Stimulated activated CD4-positive, alpha-beta T cell treated with anti-CD3 and anti-CD28 coated beads, TNF-alpha, amount 100 ng/mL, for 48 hours (primary cell): Measurements from ENCODE around the gene TOP3B.
"Not testable (repeated sequence)": the region's sequence is repeated elsewhere in the genome, so short reads cannot be mapped to it uniquely, and the experiment has no call there.

Source experiments
- DNase-seq, 3 donors: peaks; one replicate each; pipeline ENCODE4 v3.0.0-alpha.2; 2020; ENCODE audit warnings: low read depth in 3 of 3

The TOP3B gene

DNA sequence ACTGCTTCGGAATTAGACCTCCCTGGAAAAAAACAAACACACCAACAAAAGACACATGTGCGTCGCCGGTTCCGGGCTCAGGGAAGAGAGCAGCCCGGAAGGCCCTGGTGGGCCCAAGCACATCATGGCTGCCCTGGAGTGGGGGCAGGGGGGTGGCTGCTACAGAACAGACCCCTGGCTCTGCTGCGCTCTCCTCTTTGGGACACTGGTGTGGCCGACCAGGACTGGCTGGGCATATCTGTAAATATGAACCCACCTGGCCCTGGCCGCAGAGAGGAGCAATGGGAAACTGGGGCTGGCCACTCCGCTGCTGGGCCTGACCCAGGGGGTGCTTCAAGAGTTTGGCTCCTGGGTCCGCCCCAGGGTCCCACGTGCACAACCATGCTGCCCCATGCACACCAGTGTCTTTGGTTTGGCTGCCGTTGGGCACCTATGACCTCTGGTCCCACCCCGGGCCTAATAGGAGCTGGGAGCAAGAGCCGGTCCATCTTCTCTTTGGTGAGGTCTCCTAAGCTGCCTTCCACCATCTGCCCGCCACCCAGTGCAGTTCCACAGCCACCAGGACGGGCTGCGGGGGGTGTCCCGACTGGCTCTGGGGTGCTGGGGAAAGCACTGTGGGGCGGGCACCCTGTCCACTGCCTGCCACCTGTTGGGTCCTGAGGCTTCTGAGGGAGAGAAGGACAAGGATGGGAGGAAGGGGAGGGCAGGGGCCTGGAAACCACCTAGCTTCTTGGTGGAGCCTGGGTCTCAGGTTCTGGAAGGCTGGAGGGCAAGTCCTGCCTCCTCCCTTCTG is 60.0 kb downstream of the TOP3B start:
- no peak for DNase-seq

DNA sequence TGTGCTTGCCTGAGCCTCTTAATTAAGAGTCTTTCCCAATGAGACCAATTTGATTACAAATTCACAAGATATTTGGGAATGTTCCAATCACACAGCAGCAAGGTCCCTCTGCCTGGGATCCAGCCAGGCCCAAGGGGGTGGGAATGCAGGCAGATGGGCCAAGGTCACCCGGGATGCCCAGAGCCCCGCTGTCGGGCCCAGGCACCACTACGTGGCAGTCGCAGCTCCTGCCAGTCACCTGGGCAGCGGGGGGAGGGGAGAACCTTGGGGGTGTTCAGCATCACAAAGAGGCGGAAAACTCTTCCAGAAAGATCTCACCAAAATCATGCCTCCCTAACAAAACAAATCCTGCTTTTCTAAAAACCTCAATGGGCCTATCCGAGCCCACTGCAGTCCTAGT is 60.9 kb downstream of the TOP3B start:
- DNase-seq: no peak

DNA sequence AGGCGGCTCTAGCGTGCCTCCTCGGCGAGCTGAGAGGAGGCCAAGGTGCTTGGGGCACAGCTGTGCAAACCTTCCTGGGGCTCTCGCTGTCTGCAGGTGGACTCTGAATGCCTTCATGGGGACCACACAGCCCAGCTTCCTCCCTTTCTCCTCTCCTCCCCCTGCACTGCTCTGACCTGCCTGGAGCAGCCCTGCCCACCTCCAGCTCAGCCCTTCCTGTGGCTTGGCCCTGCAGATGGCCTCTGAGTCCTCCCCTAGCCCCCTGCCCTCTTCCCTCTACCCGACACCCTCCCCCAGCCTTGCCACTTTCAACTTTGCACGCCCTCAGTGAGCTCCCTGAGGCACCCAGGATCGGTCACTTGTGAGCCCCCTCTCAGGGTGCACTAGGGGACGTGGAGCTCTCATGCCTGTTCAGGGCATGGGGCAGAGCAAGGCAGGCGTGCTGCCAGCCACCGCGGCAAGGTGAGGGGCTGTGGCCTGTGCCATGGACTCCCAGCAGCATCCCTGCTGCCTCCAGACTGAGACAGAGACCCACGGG is 61.3 kb downstream of the TOP3B start:
- no peak for DNase-seq

- DNase-seq: no peak
Observed at GRCh38 chr22:21920341-21921183, 62.0 kb downstream of the TOP3B start.

- DNase-seq: no peak
Observed at GRCh38 chr22:21919526-21920307, 62.9 kb downstream of the TOP3B start.

DNA sequence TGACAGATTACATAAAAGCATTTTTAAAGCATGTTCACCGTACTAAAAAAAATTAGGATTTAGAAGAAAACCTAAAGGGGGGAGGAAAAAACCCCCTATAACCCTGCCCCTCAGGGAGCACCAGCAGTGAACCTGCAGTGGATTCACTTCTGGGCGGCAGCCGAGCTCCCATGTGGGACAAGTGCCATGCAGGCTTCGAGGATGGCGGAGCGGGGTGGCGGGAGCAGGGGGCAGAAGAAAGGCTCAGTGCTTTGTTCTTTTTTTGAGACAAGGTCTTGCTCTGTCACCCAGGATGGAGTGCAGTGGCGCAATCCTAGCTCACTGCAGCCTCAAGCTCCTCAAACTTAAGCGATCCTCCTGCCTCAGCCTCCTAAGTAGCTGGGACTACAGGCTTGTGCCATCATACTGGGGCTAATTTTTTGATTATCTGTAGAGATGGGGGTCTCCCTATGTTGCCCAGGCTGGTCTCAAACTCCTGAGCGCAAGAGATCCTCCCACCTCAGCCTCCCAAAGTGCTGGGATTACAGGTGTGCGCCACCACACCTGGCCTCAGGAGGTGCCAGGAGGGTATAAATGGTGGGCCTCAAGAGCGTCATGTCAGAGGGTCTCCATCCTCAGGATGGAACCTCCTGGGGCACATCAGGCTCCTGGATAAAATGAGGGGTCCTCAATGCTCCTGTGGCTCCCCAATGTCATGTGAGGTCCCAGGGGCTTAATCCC is 64.0 kb downstream of the TOP3B start:
- DNase-seq: no peak

GRCh38 chr22:21917959-21918261 is 64.7 kb downstream of the TOP3B start:
- no peak for DNase-seq

DNA sequence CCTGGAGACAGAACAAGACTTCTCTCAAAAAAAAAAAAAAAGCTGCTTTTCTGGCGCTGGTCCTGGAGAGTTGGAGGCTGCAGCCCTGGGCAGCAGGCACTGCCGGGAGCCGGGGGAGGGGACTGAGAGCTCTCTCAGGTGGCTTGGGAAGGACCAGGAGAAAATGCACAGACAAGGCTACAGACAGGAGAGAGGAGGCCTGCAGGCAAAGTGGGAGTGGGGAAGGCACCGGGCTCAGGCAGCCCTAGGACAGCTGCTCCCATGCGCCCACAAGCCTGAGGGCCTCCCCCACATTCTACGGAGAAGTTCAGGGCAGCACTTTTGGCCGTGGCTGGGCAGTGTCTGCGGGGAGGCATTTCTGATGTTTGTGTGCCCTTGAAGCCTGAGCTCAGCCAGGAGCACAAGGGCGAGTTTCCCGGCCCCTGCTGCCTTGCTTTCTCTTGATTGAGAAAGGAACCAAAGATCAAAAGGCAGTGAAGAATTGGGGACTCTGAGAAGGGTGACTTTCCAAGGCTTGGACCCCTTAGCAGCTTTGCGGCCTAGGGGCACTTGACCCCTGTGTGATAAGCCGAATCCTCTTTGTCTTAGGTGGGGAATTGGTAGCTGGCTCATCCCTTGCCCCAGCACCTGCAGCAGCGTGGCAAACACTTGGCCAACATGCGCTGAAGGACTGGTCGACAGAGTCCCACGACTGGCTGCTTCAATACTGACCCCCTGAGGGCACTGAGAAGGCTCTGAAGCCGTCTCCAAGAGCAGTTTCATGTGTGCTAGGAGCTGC is 65.2 kb downstream of the TOP3B start:
- no peak for DNase-seq

GRCh38 chr22:21916309-21916918 is 66.2 kb downstream of the TOP3B start:
- no peak for DNase-seq

DNA sequence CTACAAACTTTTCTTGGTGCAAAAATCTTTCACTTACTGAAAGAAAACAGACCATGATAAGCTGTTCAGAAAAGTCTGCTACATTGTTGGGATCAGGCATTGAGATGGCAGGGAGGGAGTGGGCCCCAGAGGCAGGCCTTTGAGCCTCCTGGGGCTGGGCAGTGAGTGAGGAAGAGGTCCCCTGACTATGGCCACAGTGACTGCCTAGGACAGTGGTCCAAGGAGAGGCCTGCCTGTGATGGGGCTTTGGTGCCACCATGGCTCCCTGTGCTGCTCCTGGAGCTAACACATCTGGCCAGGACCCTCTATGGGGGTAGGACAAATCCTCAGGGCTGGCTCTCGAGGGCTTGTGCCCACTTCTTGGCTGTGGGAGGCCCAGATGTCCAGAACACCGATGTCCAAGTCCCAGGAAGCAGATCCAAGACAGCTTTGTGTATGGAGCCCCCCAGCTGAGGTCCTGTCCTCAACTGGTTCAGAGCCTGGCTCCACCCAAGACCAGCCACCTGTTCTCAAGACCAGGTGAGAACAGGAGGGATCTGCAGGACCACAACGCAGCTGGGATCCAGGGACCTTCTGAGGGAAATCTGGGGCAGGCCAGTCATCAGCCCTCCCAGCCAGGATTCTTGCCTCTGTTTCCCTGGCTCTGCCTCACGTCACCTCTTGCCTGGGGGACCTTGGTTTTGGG is 66.8 kb downstream of the TOP3B start:
- no peak for DNase-seq

- DNase-seq: not testable (repeated sequence)
Observed at GRCh38 chr22:21914033-21914642, 68.4 kb downstream of the TOP3B start.

- not testable (repeated sequence) for DNase-seq
Observed at GRCh38 chr22:21910367-21910766, 72.2 kb downstream of the TOP3B start.

GRCh38 chr22:21909871-21910270 is 72.7 kb downstream of the TOP3B start:
- no peak for DNase-seq

DNA sequence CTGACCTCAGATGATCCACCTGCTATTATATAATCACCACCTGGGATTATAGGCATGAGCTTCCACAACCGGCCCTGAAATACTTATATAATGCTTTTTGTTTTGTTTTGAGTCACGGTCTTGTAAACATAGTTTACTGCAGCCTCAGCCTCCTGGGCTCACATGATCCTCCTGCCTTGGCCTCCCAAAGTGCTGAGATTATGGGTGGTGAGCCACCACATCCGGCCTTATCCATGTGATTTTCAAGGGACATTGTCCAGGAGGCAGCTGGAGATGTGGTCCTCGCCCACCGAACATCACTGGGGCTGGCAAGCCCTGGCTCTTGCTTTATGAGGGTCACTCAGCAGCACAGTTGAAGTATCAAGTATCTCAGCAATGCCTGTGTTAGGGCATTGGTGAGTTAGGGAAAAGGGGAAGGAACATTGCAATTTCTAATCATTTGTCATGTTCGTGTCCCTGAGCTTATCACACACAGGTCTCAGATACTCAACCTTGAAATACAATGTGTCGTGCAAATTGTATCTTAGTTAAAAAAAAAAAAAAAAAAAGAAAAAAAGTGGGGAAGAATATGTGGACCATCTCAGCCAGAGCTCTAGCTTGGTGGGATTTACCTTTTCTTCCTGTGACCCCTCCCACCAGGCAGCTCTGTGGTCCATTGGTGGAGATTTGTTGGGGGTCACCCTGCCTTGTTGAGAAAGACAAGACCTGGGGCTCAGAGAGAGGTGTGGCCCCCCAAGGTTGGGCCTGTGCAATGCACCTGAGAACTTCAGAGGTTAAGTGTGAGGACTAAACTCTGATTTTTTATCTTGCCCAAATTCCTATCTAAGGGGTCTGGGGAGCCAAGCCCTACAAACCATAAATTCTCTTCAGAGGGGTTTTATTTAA is 74.7 kb downstream of the TOP3B start:
- DNase-seq: no peak
